ENCODE data around the gene THSD4. TPM values are rescaled to one million over a fixed set of nuclear protein-coding genes. Genes with fewer than 3 reads are reported as not detected.

The THSD4 gene
- total RNA-seq, 1 experiment from 2014 or later, result 29.3 TPM

DNA sequence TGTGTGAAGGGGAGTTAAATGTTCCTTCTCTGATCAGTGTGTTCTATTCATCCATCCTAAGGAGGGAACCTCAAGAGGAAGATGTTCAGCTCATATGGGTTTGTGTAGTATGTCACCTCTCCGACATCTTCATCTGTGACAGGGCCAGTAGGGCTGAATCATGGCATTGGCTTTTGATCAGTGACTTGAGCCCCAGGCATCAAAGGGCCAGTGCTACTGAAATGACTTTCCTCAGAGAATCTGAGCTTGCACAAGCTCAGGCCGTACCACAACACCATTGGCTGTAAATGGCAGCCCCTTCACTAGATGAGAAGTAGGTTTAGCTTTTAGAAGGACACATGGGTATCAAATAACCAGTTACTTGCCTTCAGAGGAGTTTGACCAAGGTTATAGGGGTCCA lies 511.9 kb downstream of the THSD4 start:
- no peaks in the 10 kb centered on the region for H4K20me1 ChIP-seq (ENCODE audit: insufficient read depth)
- POLR2A ChIA-PET (ENCODE audit: unreplicated experiment), result interaction anchor here (0.6 kb wide), 1 partner anchor 49 kb away, joined by 3 read pairs; no protein-coding TSS in a partner anchor
- no peaks in the 10 kb centered on the region for H3K27me3 ChIP-seq (ENCODE audit: insufficient read depth, low read depth)
- no peak overlapping the region for H3K4me2 ChIP-seq
- H3K9me2 ChIP-seq (ENCODE audit: insufficient read depth), result no peaks in the 10 kb centered on the region
- H3K4me1 ChIP-seq (replicated peaks; ENCODE audit: insufficient read depth), result no peaks in the 10 kb centered on the region
- CTCF ChIA-PET, result no interaction called here
- no peak overlapping the region for H3K4me3 ChIP-seq
- no peak overlapping the region for H2AFZ ChIP-seq
- H3K9me3 ChIP-seq (ENCODE audit: insufficient read depth, low read depth), result no peaks in the 10 kb centered on the region
- no peaks in the 10 kb centered on the region for H3K79me2 ChIP-seq (ENCODE audit: low read depth)
- H3K36me3 ChIP-seq (ENCODE audit: low read depth), result no peaks in the 10 kb centered on the region
- intact Hi-C loops (cut with micrococcal nuclease; ENCODE audit: unreplicated experiment), result no loop called here
- H3K27ac ChIP-seq, result no peak overlapping the region
- no peaks in the 10 kb centered on the region for H3F3A ChIP-seq (ENCODE audit: insufficient read depth, low read depth)
- TF ChIP-seq, protein P1, sequence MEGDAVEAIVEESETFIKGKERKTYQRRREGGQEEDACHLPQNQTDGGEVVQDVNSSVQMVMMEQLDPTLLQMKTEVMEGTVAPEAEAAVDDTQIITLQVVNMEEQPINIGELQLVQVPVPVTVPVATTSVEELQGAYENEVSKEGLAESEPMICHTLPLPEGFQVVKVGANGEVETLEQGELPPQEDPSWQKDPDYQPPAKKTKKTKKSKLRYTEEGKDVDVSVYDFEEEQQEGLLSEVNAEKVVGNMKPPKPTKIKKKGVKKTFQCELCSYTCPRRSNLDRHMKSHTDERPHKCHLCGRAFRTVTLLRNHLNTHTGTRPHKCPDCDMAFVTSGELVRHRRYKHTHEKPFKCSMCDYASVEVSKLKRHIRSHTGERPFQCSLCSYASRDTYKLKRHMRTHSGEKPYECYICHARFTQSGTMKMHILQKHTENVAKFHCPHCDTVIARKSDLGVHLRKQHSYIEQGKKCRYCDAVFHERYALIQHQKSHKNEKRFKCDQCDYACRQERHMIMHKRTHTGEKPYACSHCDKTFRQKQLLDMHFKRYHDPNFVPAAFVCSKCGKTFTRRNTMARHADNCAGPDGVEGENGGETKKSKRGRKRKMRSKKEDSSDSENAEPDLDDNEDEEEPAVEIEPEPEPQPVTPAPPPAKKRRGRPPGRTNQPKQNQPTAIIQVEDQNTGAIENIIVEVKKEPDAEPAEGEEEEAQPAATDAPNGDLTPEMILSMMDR (conservative IDR thresholded peaks at IDR 0.05), result no peak
- TF ChIP-seq EZH2 (IDR thresholded peaks at IDR 0.05; ENCODE audit: low read depth), result no peak
- no TSS peak for BruUV-seq (replicated peaks)
- no peak for DNase-seq

GRCh38 chr15:71627604-71628003 lies 512.3 kb downstream of the THSD4 start:
- Histone ChIP-seq H3K4me2 (no peak overlapping the region), H3K4me1 (replicated peaks; ENCODE audit: insufficient read depth) (no peaks in the 10 kb centered on the region), H3K79me2 (ENCODE audit: low read depth) (no peaks in the 10 kb centered on the region), H2AFZ (no peak overlapping the region), H3K27me3 (ENCODE audit: insufficient read depth, low read depth) (no peaks in the 10 kb centered on the region), H3K36me3 (ENCODE audit: low read depth) (no peaks in the 10 kb centered on the region), H3K4me3 (no peak overlapping the region), H3K9me3 (ENCODE audit: insufficient read depth, low read depth) (no peaks in the 10 kb centered on the region), H3K27ac (no peak overlapping the region), H3K9me2 (ENCODE audit: insufficient read depth) (no peaks in the 10 kb centered on the region), H4K20me1 (ENCODE audit: insufficient read depth) (no peaks in the 10 kb centered on the region), H3F3A (ENCODE audit: insufficient read depth, low read depth) (no peaks in the 10 kb centered on the region)
- POLR2A ChIA-PET (ENCODE audit: unreplicated experiment), result interaction anchor here (0.6 kb wide), 1 partner anchor 49 kb away, joined by 3 read pairs; no protein-coding TSS in a partner anchor
- TF ChIP-seq EZH2 (IDR thresholded peaks at IDR 0.05; ENCODE audit: low read depth), result no peak
- TF ChIP-seq, protein P1 (conservative IDR thresholded peaks at IDR 0.05), result no peak
- CTCF ChIA-PET, result no interaction called here
- DNase-seq, result no peak
- intact Hi-C loops (cut with micrococcal nuclease; ENCODE audit: unreplicated experiment), result no loop called here
- BruUV-seq (replicated peaks), result no TSS peak

DNA sequence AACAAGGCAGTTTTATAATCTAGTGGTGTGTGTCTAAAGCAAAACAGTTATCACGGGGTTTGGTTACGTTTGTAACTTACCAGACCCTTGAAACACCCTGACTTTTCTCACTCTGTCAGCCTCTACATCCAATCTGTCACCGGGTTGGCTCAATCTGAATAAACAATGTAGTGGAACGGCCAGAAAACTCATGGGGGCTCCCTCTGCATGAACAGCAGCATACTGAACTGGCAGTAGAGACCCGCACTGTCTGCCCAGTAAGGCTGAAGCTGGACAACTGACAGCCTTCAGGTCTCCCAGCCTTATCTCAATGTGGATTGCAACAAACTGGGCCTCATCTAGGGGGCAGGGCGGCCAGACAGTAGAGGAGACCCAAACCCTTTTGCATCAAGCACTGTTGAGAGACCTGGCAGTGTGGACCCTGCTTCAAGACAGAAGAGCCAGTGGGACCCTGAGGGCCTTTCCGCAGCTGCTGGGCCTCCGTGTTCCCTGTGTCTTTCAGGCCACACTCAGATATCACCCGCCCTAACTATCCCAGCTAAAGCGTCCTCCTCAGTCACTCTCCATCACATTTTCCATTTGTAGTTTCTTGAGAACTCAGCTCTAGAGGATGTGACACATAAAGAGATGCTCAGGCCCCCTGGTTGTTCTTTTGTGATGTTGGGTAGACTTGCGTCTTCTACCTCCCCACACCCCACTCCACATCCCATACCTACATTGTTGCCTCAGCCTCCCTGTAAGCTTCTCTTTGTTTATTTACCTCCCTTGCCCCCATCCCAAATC lies 513.9 kb downstream of the THSD4 start:
- ChIA-PET POLR2A (ENCODE audit: unreplicated experiment) (no interaction called here), CTCF (interaction anchor here (0.7 kb wide), 1 partner anchor 27 kb away, joined by 3 read pairs; no protein-coding TSS in a partner anchor)
- Histone ChIP-seq H3K4me1 (replicated peaks; ENCODE audit: insufficient read depth) (no peaks in the 10 kb centered on the region), H3K36me3 (ENCODE audit: low read depth) (no peaks in the 10 kb centered on the region), H3K4me3 (no peak overlapping the region), H3K27me3 (ENCODE audit: insufficient read depth, low read depth) (no peaks in the 10 kb centered on the region), H3K27ac (no peak overlapping the region), H4K20me1 (ENCODE audit: insufficient read depth) (no peaks in the 10 kb centered on the region), H3K9me3 (ENCODE audit: insufficient read depth, low read depth) (no peaks in the 10 kb centered on the region), H3K4me2 (no peak overlapping the region), H2AFZ (no peak overlapping the region), H3K9me2 (ENCODE audit: insufficient read depth) (no peaks in the 10 kb centered on the region), H3F3A (ENCODE audit: insufficient read depth, low read depth) (no peaks in the 10 kb centered on the region), H3K79me2 (ENCODE audit: low read depth) (no peaks in the 10 kb centered on the region)
- BruUV-seq (replicated peaks), result no TSS peak
- intact Hi-C loops (cut with micrococcal nuclease; ENCODE audit: unreplicated experiment), result no loop called here
- no peak for DNase-seq
- TF ChIP-seq, protein P1 (conservative IDR thresholded peaks at IDR 0.05), result no peak
- no peak for TF ChIP-seq EZH2 (IDR thresholded peaks at IDR 0.05; ENCODE audit: low read depth)
